Activated CD8-positive, alpha-beta memory T cell treated with anti-CD3 and anti-CD28 coated beads for 1 hour (primary cell): ENCODE measurements around the gene ZNF800.
A peak's percentile ranks its signal among the peaks of the same experiment; 100 is the strongest.
"Not testable (repeated sequence)": the region's sequence is repeated elsewhere in the genome, so short reads cannot be mapped to it uniquely, and the experiment has no call there.

Experiments used
- DNase-seq, 2 donors: peaks; one replicate each; pipeline ENCODE4 v3.0.0-alpha.2; 2020; ENCODE audit warnings: low read depth in 1 of 2; ENCODE audit errors: extremely low read depth in 1 of 2

The ZNF800 gene, protein sequence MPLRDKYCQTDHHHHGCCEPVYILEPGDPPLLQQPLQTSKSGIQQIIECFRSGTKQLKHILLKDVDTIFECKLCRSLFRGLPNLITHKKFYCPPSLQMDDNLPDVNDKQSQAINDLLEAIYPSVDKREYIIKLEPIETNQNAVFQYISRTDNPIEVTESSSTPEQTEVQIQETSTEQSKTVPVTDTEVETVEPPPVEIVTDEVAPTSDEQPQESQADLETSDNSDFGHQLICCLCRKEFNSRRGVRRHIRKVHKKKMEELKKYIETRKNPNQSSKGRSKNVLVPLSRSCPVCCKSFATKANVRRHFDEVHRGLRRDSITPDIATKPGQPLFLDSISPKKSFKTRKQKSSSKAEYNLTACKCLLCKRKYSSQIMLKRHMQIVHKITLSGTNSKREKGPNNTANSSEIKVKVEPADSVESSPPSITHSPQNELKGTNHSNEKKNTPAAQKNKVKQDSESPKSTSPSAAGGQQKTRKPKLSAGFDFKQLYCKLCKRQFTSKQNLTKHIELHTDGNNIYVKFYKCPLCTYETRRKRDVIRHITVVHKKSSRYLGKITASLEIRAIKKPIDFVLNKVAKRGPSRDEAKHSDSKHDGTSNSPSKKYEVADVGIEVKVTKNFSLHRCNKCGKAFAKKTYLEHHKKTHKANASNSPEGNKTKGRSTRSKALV

DNA sequence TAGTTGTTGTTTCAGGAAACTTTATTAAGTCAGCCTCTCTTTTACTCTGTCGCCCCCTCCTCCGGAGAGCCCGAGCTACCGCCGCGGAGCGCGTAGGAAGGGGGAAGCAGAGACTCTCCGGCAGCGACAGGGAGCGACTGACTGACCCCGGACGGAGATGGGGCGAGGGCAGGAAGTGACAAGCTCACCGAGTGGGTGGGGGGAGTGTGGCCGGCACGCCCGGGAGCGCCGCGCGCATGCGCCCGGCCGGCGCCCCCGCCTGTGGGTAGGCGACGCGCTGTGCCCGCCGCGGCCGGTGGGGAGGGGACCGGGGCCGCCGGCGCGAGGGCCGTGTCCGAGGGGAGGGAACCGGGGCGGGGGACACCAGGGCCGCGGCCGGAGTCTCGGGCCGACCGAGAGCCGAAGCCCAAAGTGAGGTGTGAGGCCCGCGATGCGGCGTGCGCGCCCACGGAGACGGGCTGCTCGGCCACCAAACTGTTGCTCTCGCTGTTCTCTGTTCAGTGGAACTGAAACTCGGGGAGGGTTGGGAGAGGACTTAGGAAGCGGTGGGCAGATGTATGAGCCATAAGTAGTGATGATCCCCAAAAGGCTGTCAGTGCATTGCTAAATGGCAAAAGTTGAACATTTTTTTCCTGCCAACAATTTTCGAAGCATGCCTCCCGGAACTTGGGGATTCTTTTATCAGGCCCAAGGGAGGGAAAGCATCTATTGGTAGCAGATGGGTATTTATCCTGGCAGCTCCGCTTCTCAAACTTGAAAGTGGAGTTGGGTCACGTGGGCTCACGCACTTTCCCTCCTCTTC lies at the start of gene ZNF800:
ZNF800 (minus strand) TSS at position 143 of the 802 bp plus-strand sequence. CDS start 1,151 bp downstream, outside the sequence.
- DNase-seq, result peak; percentile 70 to 77

DNA sequence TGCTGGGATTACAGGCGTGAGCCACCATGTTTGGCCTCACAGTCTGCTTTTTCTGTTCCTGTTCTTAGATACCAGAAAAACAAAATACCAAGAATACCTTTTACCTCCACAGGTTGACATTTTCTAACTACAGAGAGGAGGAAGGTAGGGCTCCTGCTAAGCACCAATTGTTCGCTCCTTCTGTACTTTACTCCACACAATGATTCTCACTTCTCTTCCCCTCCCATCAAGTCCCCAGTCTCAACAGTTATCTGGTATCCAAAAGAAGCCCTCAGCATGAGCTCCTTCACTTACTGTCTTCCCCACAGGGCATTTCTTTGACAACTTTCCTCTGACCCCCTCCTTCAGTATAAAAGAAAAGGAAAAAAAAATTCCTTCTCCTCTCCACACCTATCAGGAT lies 47.7 kb upstream of the ZNF800 start:
- no peak for DNase-seq

DNA sequence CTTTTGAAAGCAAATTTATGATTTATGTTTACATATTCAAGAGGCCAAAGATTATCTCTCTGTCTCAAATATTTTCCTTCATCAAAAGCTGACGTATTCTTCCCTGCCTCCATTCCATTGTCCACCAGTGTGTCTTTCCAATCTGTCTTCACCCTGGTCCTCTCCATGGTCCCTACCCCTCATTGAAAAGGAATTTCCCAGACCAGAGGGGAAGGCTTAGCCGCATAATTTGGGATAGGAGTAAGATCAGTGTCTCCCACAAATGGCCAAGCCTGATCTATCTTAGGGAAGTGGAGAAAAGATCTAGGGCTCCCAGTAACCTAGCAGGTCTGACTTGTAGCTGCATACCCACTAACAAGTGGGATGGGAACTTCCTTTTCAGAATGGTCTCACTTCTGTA lies 46.3 kb upstream of the ZNF800 start:
- no peak for DNase-seq

DNA sequence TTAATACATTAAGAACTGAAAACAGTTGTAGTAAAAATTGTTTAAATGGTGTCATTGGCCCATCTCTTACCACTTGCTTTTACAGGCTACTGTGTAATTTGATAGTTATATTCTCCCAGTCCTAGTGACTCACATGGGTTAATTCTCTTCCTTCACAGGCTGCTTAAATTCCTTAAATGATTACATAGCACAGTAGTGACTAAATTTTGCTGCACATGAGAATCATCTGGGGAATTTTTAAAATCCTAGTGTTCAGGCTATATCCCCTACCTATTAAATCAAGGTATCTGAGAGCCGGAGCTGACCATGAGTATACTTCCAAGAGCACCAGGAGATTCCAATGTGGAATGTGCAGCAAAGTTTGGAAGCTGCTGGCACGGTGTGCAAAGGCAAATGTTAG lies 45.3 kb upstream of the ZNF800 start:
- DNase-seq, result no peak

DNA sequence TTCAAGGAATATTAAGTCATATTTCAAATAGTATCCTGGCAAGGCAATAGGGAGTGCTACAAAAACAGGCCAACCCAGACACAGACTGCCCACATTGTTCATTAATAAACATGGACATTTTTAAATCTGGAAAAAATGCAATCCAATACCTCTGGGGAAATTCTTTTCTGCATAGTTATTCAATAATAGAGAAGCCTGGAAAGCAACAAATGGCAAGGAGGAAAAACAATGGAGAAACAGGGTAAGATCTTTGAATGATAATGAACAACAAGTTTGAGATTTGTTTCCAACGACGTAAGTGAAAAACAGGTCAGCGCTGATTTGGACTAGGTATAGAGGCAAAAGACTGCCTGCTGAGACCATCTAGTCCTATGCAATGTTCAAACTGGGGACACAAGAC lies 44.7 kb upstream of the ZNF800 start:
- no peak for DNase-seq

DNA sequence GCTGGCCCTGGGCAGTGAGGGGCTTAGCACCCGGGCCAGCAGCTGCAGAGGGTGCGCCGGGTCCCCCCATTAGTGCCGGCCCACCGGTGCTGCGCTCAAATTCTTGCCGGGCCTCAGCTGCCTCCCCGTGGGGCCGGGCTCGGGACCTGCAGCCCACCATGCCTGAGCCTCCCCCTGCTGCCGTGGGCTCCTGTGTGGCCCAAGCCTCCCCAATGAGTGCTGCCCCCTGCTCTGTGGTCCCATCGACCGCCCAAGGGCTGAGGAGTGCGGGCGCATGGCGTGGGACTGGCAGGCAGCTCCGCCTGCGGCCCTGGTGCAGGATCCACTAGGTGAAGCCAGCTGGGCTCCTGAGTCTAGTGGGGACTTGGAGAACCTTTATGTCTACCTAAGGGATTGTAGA lies 36.8 kb upstream of the ZNF800 start:
- DNase-seq, result not testable (repeated sequence)

DNA sequence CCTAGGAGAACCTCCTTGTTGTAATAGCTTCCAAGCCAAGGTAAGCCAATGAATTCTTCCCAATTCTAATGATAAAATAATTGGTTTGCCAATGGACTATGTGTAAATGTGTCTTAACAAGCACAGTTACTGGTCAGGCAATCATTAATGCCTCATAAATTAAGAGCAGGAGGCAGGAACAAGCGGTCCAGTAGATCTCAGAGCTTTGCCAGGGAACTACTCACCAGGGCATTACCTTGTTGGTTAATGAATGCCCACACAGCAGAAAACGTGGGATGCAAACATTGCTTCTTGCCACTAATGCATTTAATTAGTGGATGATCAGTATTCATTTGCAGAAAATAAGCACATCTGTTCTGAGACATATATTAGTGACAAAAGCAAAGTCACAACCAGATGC lies 26.7 kb upstream of the ZNF800 start:
- DNase-seq, result no peak

DNA sequence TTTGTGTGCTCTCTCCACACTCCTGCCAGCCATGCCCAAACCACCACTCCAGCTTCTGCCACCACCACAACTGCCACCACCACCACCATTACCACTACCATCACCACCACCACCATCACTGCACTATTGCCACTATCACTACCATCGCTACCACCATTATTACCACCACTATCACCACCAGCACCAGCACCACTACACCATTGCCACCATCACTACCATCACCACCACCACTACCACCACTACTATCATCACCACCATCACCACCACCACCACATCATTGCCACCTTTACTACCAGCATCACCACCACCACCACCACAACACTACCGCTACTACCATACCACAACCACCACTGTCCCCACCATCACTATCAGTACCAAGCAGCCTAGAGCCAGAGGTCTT lies 26.0 kb upstream of the ZNF800 start:
- no peak for DNase-seq

DNA sequence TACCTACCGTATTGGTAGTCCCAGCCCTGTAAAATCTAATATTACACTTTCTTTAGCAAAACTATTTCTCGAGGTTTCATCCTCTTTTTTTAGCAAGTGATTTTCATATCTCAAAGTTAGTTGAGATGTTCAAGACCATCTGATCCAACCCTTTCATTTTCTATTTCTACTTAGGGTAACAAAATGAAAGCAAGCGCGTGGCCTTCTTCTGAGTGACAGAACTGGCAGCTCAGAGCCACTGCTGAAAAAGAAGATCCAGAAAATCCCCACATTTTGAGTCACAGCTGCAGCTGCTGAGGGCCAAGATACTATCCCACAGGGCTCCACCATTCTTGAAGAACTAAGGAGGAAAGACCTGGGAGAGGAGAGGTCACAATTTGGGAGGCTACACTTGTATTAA lies 24.8 kb upstream of the ZNF800 start:
- no peak for DNase-seq

DNA sequence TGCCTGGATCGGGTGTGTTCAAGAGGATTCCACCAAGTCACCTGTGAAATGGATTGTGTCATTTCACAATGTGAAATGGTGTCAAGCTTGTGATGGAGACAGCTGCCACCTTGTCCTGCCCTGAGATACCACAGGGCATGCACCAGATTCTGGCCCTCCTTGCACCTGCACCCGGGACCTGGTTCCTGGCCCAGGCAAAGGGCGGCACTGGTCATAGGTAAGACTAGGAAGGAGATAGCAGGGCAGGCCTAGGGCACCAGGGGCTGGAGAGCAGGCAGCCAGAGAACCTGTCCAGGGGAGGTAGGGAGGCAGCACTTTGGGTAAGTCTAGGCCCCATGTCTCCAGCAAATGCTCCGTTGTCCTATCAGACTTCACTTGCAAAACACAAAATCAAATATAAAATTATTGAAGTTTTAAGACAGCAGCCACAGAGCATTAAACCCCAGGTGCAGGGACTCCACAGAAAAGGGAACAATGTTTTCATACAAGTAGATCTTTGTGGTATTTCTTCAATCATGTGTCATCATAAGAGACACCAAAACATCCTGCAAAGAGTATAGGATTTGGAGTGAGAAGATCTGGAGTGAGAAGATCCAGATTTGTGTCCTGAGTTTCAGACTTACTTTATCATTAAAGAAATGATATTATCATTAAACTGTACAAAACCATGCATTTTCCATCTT lies 22.7 kb upstream of the ZNF800 start:
- no peak for DNase-seq

DNA sequence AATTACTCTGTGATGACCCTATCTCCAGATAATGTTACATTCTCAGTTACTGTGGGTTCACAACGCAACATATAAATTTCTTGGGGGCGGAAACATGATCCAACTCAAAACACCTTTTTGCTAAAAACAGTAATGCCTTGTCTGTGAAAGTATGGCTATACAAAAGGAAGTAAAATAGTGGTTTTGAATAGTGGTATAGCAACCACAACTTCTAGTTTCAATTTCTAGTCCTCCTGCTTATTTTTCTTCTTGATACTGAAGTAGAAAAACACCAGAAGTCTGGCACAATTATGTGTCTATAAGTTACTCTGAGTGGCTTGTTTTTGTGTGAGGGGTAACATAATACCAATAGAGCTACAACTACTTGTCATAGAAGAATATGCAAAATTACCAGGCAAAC lies 21.5 kb upstream of the ZNF800 start:
- no peak for DNase-seq

DNA sequence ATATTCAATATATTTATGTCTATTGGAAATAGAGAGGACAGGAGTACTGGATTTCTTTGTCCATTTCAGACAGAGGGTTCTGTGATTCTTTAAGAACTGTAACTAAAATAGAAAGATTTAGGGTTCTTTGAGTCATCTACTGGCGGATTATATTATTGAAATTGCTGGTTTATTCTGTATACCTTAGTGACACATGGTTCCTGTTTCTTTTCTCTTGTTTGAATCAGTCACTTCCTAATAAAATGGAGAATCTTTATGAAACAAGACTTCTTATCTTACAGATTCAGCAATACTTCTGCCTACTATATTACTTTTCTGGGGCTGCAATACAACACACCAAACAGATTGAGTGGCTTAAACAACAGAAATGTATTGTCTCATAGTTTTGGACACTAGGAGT lies 20.8 kb upstream of the ZNF800 start:
- no peak for DNase-seq

DNA sequence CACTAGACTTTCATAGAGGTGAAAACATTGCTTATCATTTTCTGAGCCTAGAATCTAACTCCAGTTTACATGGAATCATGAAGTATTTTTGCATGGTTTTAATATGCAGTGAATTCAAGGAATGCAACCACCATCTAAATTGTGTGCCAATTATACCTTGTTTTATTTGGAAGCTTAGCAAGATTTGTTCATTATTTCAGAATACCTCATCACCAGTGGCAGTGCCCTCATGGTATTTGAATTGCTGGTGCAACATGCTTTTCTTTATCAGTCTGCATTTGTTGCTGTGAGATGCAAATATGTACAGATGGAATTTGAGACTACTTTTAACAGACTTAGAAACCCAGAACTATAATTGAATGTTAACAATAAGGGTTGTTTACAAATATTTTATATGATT lies 18.7 kb upstream of the ZNF800 start:
- DNase-seq, result no peak

DNA sequence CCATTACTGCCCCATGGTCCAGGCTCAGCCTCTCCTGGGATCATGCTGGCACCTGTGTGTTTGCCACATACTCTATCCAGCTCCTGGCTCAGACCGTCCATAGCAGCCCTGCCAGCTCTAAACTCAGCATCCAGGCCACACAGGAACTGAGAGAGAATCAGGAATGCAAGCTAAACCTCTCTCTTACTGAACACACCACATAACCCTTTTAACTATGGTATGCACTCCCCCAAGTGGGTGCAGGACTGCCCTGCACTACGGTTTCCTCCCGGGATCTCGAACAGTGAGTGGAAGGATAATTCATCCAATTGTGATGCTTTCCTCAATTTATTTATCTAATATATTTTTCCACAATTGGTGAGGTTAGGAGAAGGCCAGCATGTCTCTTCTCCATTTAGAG lies 17.1 kb upstream of the ZNF800 start:
- DNase-seq, result no peak

DNA sequence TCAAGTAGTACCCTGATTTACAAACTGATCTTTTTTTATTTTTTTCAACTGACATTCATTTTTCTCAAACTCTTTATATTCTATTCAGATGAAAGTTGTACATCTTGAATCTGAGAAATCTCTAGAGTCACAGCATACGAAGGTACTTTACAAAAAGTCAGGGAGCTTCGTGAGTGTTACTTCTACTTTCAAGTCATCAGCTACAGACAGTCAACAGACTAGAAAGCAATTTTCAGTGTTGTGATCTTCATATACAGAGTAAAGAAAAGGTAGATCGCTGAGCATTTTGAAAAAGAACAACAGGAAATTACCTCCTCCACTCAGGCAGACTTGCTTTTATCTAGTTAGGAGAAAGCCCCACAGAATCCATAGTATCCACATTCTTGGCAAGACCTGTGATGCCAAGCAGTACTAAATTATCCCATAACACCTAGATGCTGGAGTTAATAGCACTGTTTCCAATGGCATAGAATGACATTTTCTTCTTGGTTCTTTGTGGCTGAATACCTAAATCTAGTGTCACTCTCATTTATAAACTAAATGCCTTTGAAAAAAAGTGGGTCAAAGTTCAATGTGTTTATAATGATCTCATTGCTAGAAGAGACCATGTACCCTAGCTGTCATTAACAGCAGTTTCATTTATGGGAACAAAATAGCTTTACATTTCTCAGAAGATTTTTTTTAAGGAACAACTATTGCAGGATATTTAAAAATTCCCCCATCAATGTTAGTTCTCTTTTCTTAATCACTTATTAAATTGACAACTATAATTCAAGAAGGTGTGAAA lies 12.0 kb upstream of the ZNF800 start:
- no peak for DNase-seq

DNA sequence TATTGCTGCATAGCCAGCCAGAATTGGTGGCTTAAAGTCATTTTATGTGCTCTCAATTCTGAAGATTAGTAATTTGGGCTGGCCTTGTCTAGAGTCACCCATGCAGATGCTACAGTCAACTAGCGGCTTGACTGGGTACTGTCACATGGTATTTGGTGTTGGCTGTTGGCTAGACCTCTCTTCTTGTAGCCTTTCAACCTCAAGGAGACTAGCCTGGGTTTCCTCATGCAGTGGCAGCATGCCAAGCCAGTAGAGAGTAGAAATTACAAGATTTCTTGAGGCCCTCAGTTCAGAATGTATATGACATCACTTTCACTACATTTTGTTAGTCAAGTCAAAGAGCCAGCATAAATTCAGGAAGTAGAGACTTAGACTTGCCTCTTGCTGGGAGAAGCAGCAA lies 3.7 kb upstream of the ZNF800 start:
- no peak for DNase-seq

DNA sequence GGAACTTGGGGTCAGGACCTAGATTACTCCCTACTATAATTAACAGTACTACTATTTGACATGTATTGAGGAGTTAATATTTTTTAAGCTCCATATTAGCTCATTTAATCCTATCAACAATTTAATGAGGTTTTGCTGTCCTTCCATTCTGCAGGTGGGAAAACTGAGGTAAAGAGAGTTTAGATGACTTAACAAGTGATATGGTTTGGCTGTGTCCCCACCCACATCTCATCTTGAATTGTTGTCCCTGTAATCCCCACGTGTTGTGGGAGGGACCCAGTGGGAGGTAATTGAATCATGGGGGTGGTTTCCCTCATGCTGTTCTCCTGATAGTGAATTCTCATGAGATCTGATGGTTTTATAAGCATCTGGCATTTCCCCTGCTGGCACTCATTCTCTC lies 2.6 kb upstream of the ZNF800 start:
- not testable (repeated sequence) for DNase-seq

DNA sequence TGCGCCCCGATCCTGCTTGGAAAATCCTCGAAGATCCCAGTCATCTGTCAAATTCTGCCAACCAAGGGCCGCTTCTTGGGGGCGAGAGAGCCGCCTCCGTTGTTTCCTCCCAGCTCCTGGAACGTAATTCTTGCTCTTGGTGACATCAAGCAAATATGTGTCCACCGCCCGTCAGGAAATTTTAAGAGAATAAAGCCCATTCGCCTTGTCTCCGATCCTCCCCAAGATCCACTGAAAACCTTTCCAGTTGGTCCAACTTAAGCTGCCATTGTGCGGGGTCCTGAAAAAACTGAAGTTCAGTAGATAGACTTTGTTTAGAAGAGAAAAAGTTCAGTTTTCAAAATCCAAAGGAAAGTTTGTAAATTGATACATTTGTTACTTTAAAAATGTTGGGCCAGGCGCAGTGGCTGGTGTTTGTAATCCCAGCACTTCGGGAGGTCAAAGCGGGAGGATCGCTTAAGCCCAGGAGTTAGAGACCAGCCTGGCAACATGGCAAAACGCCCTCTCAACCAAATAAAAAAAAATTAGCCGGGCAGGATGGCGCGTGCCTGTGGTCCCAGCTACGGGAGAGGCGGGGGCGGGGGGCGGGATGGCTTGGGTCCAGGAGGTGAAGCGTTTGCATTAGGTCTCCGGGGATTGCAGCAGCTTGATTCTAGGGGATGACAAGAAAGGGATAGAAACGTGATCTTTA lies 1.0 kb upstream of the ZNF800 start:
- DNase-seq, result no peak

DNA sequence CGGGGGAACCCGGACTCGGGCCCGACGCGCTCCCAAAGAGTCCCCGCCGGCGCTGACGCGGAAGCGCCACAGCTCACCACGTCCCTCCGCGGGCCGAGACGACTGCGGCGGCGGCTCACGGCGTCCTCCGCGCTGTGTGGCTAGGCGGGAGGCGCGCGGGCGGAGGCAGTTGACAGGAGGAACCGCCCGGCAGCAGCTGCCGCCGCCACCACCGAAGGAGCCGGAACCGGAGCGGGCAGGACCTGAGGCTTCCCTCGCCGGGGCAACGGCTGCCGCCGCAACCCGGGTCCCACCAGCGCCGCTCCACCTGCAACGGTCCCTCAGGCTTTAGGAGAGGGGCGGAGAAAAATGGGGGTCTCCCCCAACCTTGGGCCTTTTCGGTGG lies 334 bp downstream of the ZNF800 start:
- DNase-seq, result peak in 1 of 2 donors; percentile 18
